MM.1S (cell line): Measurements from ENCODE around the gene SLC9A2.

ENCODE experiments used
- CTCF ChIP-seq: fragments of 300-600 bp; sonication (generic); IDR thresholded peaks from 2 replicates; pipeline ENCODE4 v1.5.1; 2016; ENCODE audit warnings: antibody characterized with exemption, low read length, mixed read lengths
- EZH2 ChIP-seq: fragments of 300-600 bp; sonication (generic); optimal IDR thresholded peaks from 2 replicates; pipeline ENCODE3; 2017; ENCODE audit warnings: low read depth, mild to moderate bottlenecking, antibody characterized with exemption, low read length, mixed read lengths

- no peak for TF ChIP-seq CTCF
- no peak for TF ChIP-seq EZH2
Measured at GRCh38 chr2:102686479-102687439, 67.4 kb downstream of the SLC9A2 start.
